GM18868 (cell line): ENCODE results near the gene THRA.

Experiments
- ATAC-seq: cut with Tn5 transposase; IDR thresholded peaks from one replicate; pipeline ENCODE4 v1.9.1; 2021; ENCODE audit warnings: mild to moderate bottlenecking, moderate library complexity; ENCODE audit not compliant: unreplicated experiment

Gene THRA

GRCh38 chr17:40026816-40027613 lies 35.8 kb upstream of the THRA start:
- no peak for ATAC-seq

DNA sequence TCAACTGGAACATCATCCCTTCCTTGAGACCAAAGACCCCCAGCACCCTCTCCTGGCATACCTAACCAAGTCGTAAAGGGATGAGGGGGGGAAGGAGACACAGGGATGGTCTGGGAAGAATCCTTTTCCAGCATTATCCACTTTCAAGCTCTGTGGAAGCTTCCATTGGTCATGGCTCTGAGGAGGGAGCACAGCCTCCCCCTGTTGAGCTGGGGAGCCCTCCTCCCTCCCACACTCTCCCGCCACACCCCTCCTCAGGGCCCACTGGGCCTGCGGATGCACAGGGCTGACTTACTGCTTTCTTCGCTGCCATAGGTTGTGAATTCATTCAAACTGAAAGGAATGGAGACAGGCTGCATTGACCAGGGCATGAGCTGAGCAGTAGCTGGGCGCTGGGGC lies 35.2 kb upstream of the THRA start:
- no peak for ATAC-seq

- no peak for ATAC-seq
These were observed 34.2 kb upstream of the THRA start for GRCh38 chr17:40028595-40028994.

DNA sequence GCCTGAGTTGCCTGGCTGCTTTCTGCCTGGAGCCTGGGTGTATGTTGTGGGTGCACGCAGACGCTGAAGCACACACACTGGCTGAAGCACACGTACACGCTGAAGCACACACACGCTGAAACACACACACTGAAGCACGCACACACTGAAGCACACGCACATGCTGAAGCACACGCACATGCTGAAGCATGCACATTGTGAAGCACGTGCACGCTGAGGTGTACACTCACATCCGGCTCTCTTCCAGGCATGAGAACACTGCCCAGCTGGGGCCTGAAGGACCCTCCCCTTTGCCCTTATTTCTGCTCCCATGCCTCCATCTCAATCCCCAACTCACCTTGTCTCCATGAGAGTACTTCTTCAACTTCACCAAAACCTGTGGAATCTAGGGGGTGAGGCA lies 31.1 kb upstream of the THRA start:
- no peak for ATAC-seq

DNA sequence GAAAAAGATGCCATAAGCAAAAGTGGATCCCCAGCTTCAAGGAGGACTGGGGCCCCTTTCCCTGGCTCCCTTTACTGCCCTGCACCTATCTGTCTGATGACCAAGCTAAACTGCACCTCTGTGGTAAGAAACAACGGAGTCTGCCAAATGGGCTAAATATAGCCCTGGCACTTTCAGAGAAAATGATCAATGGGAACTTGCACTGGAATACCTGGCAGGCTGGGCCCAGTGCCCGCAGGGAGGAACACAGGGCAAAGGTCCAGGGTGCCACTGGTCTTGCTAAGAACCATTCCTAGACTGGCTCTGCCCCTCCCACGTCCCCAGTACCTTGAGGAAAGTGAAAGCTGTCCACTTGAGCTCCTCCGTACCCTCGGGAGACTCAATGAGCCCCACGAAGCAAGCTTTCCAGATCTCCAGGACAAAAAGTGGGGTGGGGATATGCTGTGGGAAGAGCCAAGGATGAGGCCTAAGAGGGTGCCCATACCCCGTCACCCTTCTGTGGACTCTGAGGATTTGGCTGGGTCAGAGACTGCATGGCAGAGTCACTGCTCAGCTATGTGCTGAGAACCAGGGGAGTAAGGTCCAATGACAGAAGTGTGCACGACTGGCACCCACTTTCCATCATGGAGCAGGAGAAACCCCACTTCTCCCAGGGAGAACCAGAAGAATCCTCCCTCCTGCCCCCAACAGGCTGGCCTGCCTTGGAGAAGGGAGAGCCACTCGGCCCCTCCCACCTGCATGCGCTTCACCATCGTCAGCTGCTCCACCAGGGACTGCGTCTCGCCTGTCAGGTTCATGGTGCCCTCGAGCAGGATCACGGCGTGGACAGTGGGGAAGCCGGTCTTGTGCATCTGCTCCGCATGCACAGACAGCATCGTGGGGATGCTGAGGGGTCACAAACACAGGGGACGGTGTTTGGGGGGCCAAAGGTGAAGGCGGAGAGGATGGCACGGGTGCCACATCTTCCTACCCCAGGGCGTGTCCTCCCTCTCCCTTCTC lies 30.1 kb upstream of the THRA start:
- no peak for ATAC-seq

DNA sequence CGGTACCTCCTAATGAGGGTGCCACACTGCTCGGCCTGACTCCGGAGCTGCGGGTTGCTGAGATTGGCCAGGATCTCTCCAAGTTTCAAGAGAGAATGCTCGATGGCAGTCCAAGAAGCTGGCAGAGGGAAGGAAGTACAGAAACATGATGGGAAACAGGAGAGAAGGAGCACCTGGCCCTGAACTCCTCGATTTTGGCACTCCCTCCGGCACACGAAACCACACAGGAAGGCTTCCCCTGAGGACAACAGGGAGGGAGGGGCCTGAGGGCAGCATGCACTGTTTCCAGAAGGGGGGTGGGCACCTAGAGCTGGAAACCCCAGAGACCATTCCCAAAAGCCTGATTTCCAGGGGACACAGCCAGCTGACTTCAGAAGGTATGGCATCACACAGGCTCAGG lies 29.4 kb upstream of the THRA start:
- ATAC-seq = no peak

DNA sequence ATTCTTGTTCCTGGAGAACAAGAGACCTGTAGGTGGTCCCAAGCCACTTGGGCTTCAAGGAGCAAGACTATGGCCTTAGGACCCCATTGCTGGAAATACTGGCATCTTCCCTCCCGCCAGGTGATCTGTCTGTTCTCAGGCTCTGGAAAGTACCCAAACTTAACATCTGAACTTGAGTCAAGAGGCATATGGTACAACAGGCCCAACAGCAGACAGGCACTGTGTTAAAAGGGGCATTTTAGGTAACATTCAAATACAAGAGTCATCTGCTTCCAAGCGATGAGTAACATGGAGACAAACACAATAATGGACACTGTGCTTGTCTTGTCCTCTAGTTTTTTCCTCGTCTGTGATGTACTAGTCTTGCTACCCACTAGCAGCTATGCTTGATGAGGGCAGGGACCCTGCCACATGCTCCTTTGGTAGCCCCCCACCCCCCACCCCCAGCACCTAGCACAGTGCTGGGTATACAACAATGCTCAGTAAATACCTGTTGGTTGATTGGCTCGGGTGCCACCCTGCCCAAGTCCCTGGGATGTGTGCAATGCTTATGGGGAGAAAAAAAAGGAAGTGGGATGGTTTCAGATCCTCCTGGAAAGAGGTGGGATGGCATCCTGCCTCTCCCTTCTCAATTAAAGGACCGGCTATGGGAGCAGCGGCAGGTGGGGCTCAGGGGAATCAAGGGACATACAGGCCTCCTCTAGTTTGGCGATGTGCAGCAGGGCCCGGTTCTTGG lies 28.2 kb upstream of the THRA start:
- no peak for ATAC-seq

- ATAC-seq = no peak
These were observed 27.6 kb upstream of the THRA start for GRCh38 chr17:40035162-40035559.

GRCh38 chr17:40038882-40039513 lies 23.8 kb upstream of the THRA start:
- ATAC-seq = no peak

DNA sequence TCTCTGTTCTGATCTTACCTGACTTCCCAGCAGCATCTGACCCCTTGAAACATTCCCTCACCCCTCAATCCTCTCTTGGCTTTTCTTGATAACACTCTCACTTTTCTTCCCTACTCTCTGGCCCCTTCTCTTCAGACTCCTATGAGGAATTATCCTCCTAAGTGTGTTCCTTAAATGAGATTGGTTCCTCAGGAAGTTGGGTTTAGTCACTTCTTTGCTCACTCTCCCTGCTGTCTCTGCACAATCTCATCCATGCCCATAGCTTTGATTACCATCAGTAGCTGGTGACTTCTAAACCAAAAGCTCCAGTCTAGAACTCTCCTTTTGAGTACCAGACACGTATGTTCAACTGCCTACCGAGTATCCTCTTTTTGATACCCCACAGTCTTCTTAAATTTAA lies 21.6 kb upstream of the THRA start:
- no peak for ATAC-seq

DNA sequence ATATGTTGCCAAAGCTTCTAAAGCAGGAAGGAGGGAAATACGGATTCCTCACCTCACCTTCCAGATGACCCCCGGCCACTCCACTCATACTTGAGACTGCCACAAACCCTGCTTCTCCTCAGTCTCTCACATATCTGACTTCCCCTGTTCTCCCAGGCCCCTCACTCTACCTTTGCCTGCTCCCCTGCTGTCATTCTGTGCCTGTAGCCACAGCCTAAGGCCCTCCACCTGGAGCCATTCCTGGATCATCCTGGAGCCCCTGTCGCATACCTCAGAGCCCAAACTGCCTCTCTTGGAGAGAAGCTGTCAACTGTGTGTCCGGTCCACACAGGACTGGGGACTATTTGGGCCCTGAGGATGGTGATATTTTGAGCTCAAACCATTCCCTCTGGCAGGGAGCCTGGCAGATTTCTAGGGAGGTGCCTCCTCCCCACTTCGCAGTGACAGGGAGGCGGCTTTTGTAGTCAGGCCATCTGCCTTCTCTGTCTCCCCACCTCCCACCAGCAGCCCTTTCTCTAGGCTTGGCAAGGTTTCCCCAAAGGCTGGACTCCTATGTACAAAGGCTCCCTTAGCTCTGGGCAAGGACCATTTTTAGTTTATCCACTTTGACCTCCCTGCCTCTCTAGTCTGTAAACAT lies 6.3 kb upstream of the THRA start:
- no peak for ATAC-seq

DNA sequence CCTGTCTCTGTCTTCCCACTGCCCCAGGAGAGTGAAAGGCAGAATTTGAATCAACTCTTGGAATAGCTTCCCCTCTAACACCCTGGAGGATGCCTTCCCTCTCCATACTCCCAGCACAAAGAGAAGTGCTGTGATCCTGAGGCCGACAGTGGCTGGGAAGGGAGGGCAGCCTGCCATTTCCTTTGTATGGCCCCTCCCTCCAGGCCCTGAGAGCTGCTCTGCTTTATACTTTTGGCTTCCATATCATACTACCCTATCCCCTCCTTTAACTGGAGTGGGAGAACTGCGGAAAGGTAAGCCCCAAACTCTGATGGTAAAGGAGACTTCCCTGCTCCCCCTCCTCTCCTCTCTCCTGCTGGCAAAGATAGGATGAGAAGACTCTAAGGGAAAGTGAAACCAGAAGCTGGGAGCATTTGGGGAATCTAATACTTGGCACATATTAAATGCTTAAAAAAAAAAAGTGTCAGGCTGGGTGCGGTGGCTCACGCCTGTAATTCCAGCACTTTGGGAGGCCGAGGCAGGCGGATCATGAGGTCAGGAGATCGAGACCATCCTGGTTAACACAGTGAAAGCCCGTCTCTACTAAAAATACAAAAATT lies 4.5 kb upstream of the THRA start:
- ATAC-seq = no peak

GRCh38 chr17:40058865-40059264 lies 3.9 kb upstream of the THRA start:
- ATAC-seq = no peak

- no peak for ATAC-seq
These were observed 2.9 kb upstream of the THRA start for GRCh38 chr17:40059729-40060475.

- no peak for ATAC-seq
These were observed 1.7 kb upstream of the THRA start for GRCh38 chr17:40060887-40061608.

DNA sequence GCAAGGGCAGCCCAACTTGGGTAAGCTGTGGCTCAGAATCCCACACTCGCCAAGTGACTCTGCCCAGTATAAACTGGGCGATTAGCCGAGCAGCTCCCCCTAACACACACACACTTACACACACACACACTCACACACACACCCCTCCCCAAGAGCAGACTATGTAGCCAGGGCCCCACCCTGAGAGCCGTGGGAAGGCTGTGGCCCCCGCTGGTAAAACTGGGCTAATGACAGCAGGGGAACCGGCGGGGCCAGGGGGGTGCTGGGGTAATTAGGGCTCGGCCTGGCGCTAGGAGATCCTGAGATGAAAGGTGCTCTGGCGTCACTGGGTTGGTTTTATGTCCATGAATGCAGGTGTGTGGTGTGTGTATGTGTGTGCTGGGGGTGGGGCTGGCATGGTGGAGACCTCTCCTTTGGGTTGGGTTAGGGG lies 1.1 kb upstream of the THRA start:
- no peak for ATAC-seq

GRCh38 chr17:40063187-40063771 lies 514 bp downstream of the THRA start:
- peak; percentile 16 for ATAC-seq

GRCh38 chr17:40063901-40064531 lies 1.3 kb downstream of the THRA start:
- no peak for ATAC-seq
